ENCODE results near the gene INPP5K. TPM values are rescaled to one million over a fixed set of nuclear protein-coding genes. Genes with fewer than 3 reads are reported as not detected.
"Not testable (repeated sequence)": the region's sequence is repeated elsewhere in the genome, so short reads cannot be mapped to it uniquely, and the experiment has no call there.

INPP5K gene
- total RNA-seq, 4 donors from 2014 or later = 101 to 172 (median 134) TPM

- 26% methylated on average over 9 of the region's 9 CpGs for WGBS, 2 donors
- DNase-seq (ENCODE audit: low spot score in 2 of 2) = no peak
- H3K4me3 ChIP-seq (ENCODE audit: low read depth, poor library complexity, severe bottlenecking) = no peak overlapping the region
- intact Hi-C loops (cut with DNase I; ENCODE audit: low total_unique reads) = no loop called here
- no peak for TF ChIP-seq POLR2A (IDR thresholded peaks at IDR 0.05)
- TF ChIP-seq CTCF (IDR thresholded peaks at IDR 0.05) = no peak
Measured at GRCh38 chr17:1454541-1454940, 61.9 kb downstream of the INPP5K start.

GRCh38 chr17:1453694-1454093, 62.7 kb downstream of the INPP5K start:
- DNase-seq (ENCODE audit: low spot score in 2 of 2); H3K4me3 ChIP-seq (ENCODE audit: low read depth, poor library complexity, severe bottlenecking); intact Hi-C loops (cut with DNase I; ENCODE audit: low total_unique reads): not testable (repeated sequence)
- WGBS, 2 donors = 90 to 93% methylated on average over 11 of the region's 11 CpGs

GRCh38 chr17:1452836-1453235, 63.6 kb downstream of the INPP5K start:
- no peak for DNase-seq (ENCODE audit: low spot score in 2 of 2)
- no peak overlapping the region for H3K4me3 ChIP-seq (ENCODE audit: low read depth, poor library complexity, severe bottlenecking)
- intact Hi-C loops (cut with DNase I; ENCODE audit: low total_unique reads) = no loop called here
- WGBS, 2 donors = 60 to 63% methylated on average over 5 of the region's 5 CpGs
- no peak for TF ChIP-seq CTCF (IDR thresholded peaks at IDR 0.05)
- no peak for TF ChIP-seq POLR2A (IDR thresholded peaks at IDR 0.05)

GRCh38 chr17:1450261-1450660, 66.2 kb downstream of the INPP5K start:
- H3K4me3 ChIP-seq (ENCODE audit: low read depth, poor library complexity, severe bottlenecking); intact Hi-C loops (cut with DNase I; ENCODE audit: low total_unique reads); DNase-seq (ENCODE audit: low spot score in 2 of 2): not testable (repeated sequence)
- WGBS, 2 donors = 97 to 98% methylated on average over 21 of the region's 21 CpGs

- 81 to 89% methylated on average over 5 of the region's 5 CpGs for WGBS, 2 donors
- DNase-seq (ENCODE audit: low spot score in 2 of 2) = no peak
- TF ChIP-seq POLR2A (IDR thresholded peaks at IDR 0.05) (no peak), CTCF (IDR thresholded peaks at IDR 0.05) (no peak)
- H3K4me3 ChIP-seq (ENCODE audit: low read depth, poor library complexity, severe bottlenecking) = no peak overlapping the region
- intact Hi-C loops (cut with DNase I; ENCODE audit: low total_unique reads) = no loop called here
Measured at GRCh38 chr17:1449412-1449967, 66.9 kb downstream of the INPP5K start.

GRCh38 chr17:1447052-1447451, 69.4 kb downstream of the INPP5K start:
- intact Hi-C loops (cut with DNase I; ENCODE audit: low total_unique reads) = no loop called here
- WGBS, 2 donors = 45 to 49% methylated on average over 7 of the region's 7 CpGs

More at GRCh38 chr17:1447052-1447451, 69.4 kb downstream of the INPP5K start:
- no peak for TF ChIP-seq CTCF (IDR thresholded peaks at IDR 0.05)
- TF ChIP-seq POLR2A (IDR thresholded peaks at IDR 0.05) = no peak
- DNase-seq (ENCODE audit: low spot score in 2 of 2) = no peak
- no peak overlapping the region for H3K4me3 ChIP-seq (ENCODE audit: low read depth, poor library complexity, severe bottlenecking)
